SH-SY5Y (cell line): ENCODE results near the gene ZNF560.

Experiments
- GATA2 ChIP-seq: IDR thresholded peaks from 2 replicates; pipeline ENCODE4 v1.6.1; 2011; ENCODE audit warnings: mild to moderate bottlenecking, low read depth, low read length
- GATA3 ChIP-seq: IDR thresholded peaks from 2 replicates; pipeline ENCODE4 v1.6.1; 2011; ENCODE audit warnings: low read depth, mild to moderate bottlenecking, low read length, moderate library complexity

GRCh38 chr19:9498183-9498902 is at the start of gene ZNF560:
- TF ChIP-seq GATA3 (no peak), GATA2 (no peak)
